Tibial nerve (tissue), 4 donors: ENCODE measurements around the gene TOX2.

ENCODE experiments used
- CTCF ChIP-seq, 5 experiments: fragments of 200-600 bp in 3 of 5; fragments of 450-650 bp in 2 of 5; sonication (generic) in 3 of 5; IDR thresholded peaks; one replicate each; pipeline ENCODE4 v1.5.1; 2016 to 2019; ENCODE audit warnings: antibody characterized with exemption in 5 of 5, mild to moderate bottlenecking in 3 of 5, moderate library complexity in 2 of 5
- EP300 ChIP-seq, 2 donors: sonication (generic); formaldehyde crosslinking; IDR thresholded peaks; one replicate each; pipeline ENCODE4 v1.6.1; 2017; ENCODE audit warnings: antibody characterized with exemption in 2 of 2, mild to moderate bottlenecking in 1 of 2
- POLR2A ChIP-seq, 2 donors: fragments of 450-650 bp; IDR thresholded peaks; one replicate each; pipeline ENCODE4 v1.6.1; 2017; ENCODE audit warnings: antibody characterized with exemption in 2 of 2, mild to moderate bottlenecking in 2 of 2, moderate library complexity in 2 of 2

GRCh38 chr20:43985608-43986316 is 71.1 kb downstream of the TOX2 start:
- TF ChIP-seq CTCF (IDR thresholded peaks at IDR 0.05) (no peak), EP300 (IDR thresholded peaks at IDR 0.05) (no peak), POLR2A (IDR thresholded peaks at IDR 0.05) (no peak)
